ENCODE measurements around the gene KLF3. TPM values are rescaled to one million over a fixed set of nuclear protein-coding genes. Genes with fewer than 3 reads are reported as not detected.

KLF3 gene
- total and polyA plus RNA-seq, 9 of the 15 experiments (the other 6 are each of a cell fraction or from before 2014, with no cell fraction given): 9.9 to 47.2 (median 18.1) TPM

DNA sequence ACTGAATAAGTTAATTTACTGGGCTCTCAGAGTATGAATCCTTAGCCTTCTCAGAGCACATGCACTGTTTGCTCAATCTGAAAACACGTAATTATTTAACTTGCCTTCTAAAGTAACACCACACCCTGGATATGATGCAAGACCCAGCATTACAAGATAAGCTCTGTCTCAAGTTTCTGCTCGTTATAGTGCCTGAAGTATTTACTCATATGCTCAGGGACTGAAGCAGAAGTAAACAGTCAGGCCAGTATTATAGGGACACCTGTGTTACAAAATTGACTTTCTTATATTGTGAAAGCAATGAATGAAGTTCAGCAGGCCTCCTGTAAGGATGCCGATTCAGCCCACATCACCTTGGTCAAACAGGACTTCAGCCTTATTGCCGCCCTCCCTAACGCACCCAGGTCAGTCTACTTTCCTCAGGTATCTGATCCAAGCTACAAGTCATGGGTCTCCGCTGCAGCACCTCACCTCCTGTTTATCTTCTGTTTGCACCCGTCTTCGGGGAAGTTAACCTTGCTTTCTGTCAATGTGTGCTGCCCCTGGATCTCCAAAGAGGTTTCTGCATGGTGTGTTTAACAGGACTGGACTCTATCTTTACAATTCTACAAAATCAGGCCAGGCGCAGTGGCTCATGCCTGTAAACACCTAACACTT lies 42.8 kb upstream of the KLF3 start (continued):
- TF ChIP-seq, protein P1, sequence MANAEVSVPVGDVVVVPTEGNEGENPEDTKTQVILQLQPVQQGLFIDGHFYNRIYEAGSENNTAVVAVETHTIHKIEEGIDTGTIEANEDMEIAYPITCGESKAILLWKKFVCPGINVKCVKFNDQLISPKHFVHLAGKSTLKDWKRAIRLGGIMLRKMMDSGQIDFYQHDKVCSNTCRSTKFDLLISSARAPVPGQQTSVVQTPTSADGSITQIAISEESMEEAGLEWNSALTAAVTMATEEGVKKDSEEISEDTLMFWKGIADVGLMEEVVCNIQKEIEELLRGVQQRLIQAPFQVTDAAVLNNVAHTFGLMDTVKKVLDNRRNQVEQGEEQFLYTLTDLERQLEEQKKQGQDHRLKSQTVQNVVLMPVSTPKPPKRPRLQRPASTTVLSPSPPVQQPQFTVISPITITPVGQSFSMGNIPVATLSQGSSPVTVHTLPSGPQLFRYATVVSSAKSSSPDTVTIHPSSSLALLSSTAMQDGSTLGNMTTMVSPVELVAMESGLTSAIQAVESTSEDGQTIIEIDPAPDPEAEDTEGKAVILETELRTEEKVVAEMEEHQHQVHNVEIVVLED (CRISPR knock-in tag; IDR thresholded peaks at IDR 0.05): 0 out of 2 replicates have a peak, but pooled peaks have one; percentile 6
- no peak for TF ChIP-seq KLF16 (IDR thresholded peaks at IDR 0.05)
- TF ChIP-seq ILK (tag; IDR thresholded peaks at IDR 0.05; ENCODE audit: borderline replicate concordance, low read depth): no peak
- no peak for TF ChIP-seq RFX7 (CRISPR knock-in tag; IDR thresholded peaks at IDR 0.05)
- no peak for TF ChIP-seq YY1 (IDR thresholded peaks at IDR 0.05; ENCODE audit: borderline replicate concordance in 1 of 3, control insufficient read depth in 1 of 3, extremely low read depth in 1 of 3, insufficient read depth in 3 of 3, insufficient read length in 1 of 3, insufficient replicate concordance in 2 of 3, low read depth in 1 of 3, low read length in 2 of 3)
- no peak for TF ChIP-seq CHD4 (IDR thresholded peaks at IDR 0.05; ENCODE audit: insufficient read depth, insufficient replicate concordance, low read depth, low read length, poor library complexity, severe bottlenecking)
- TF ChIP-seq CHD1 (IDR thresholded peaks at IDR 0.05; ENCODE audit: low read length): no peak
- TF ChIP-seq, protein P2, sequence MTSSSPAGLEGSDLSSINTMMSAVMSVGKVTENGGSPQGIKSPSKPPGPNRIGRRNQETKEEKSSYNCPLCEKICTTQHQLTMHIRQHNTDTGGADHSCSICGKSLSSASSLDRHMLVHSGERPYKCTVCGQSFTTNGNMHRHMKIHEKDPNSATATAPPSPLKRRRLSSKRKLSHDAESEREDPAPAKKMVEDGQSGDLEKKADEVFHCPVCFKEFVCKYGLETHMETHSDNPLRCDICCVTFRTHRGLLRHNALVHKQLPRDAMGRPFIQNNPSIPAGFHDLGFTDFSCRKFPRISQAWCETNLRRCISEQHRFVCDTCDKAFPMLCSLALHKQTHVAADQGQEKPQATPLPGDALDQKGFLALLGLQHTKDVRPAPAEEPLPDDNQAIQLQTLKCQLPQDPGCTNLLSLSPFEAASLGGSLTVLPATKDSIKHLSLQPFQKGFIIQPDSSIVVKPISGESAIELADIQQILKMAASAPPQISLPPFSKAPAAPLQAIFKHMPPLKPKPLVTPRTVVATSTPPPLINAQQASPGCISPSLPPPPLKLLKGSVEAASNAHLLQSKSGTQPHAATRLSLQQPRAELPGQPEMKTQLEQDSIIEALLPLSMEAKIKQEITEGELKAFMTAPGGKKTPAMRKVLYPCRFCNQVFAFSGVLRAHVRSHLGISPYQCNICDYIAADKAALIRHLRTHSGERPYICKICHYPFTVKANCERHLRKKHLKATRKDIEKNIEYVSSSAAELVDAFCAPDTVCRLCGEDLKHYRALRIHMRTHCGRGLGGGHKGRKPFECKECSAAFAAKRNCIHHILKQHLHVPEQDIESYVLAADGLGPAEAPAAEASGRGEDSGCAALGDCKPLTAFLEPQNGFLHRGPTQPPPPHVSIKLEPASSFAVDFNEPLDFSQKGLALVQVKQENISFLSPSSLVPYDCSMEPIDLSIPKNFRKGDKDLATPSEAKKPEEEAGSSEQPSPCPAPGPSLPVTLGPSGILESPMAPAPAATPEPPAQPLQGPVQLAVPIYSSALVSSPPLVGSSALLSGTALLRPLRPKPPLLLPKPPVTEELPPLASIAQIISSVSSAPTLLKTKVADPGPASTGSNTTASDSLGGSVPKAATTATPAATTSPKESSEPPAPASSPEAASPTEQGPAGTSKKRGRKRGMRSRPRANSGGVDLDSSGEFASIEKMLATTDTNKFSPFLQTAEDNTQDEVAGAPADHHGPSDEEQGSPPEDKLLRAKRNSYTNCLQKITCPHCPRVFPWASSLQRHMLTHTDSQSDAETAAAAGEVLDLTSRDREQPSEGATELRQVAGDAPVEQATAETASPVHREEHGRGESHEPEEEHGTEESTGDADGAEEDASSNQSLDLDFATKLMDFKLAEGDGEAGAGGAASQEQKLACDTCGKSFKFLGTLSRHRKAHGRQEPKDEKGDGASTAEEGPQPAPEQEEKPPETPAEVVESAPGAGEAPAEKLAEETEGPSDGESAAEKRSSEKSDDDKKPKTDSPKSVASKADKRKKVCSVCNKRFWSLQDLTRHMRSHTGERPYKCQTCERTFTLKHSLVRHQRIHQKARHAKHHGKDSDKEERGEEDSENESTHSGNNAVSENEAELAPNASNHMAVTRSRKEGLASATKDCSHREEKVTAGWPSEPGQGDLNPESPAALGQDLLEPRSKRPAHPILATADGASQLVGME (CRISPR knock-in tag; IDR thresholded peaks at IDR 0.05): no peak
- TF ChIP-seq, protein P3, sequence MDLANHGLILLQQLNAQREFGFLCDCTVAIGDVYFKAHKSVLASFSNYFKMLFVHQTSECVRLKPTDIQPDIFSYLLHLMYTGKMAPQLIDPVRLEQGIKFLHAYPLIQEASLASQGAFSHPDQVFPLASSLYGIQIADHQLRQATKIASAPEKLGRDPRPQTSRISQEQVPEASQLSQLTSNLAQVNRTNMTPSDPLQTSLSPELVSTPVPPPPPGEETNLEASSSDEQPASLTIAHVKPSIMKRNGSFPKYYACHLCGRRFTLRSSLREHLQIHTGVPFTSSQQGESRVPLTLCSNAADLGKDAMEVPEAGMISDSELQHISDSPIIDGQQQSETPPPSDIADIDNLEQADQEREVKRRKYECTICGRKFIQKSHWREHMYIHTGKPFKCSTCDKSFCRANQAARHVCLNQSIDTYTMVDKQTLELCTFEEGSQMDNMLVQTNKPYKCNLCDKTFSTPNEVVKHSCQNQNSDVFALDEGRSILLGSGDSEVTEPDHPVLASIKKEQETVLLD (IDR thresholded peaks at IDR 0.05): no peak
- TF ChIP-seq HDAC8 (tag; IDR thresholded peaks at IDR 0.05): no peak
- no peak; the same call in 1 of the 2 replicates for TF ChIP-seq CC2D1A (IDR thresholded peaks at IDR 0.05)
- TF ChIP-seq STAT5A (IDR thresholded peaks at IDR 0.05; ENCODE audit: borderline replicate concordance, low read length): no peak; the same call in 1 of the 2 replicates
- TF ChIP-seq, protein P4, sequence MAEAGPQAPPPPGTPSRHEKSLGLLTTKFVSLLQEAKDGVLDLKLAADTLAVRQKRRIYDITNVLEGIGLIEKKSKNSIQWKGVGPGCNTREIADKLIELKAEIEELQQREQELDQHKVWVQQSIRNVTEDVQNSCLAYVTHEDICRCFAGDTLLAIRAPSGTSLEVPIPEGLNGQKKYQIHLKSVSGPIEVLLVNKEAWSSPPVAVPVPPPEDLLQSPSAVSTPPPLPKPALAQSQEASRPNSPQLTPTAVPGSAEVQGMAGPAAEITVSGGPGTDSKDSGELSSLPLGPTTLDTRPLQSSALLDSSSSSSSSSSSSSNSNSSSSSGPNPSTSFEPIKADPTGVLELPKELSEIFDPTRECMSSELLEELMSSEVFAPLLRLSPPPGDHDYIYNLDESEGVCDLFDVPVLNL (CRISPR knock-in tag; IDR thresholded peaks at IDR 0.05; ENCODE audit: low read depth): no peak
- TF ChIP-seq, protein P5, sequence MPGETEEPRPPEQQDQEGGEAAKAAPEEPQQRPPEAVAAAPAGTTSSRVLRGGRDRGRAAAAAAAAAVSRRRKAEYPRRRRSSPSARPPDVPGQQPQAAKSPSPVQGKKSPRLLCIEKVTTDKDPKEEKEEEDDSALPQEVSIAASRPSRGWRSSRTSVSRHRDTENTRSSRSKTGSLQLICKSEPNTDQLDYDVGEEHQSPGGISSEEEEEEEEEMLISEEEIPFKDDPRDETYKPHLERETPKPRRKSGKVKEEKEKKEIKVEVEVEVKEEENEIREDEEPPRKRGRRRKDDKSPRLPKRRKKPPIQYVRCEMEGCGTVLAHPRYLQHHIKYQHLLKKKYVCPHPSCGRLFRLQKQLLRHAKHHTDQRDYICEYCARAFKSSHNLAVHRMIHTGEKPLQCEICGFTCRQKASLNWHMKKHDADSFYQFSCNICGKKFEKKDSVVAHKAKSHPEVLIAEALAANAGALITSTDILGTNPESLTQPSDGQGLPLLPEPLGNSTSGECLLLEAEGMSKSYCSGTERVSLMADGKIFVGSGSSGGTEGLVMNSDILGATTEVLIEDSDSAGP (CRISPR knock-in tag; IDR thresholded peaks at IDR 0.05): no peak

Data from K562 (cell line).